HepG2 (cell line): ENCODE results near the gene TPI1. TPM values are rescaled to one million over a fixed set of nuclear protein-coding genes. Genes with fewer than 3 reads are reported as not detected.

Experiments
- EHMT2 ChIP-seq: fragments of 200-600 bp; sonication (generic); IDR thresholded peaks from 2 replicates; pipeline ENCODE4 v1.7.0; 2017; ENCODE audit warnings: antibody characterized with exemption, low read depth, low read length, borderline replicate concordance
- FOSL1 ChIP-seq: sonication (generic); formaldehyde crosslinking; IDR thresholded peaks from 2 replicates; pipeline ENCODE4 v1.9.0; 2021; ENCODE audit warnings: missing genetic modification reagents, borderline replicate concordance
- MXD4 ChIP-seq: IDR thresholded peaks from 2 replicates; pipeline ENCODE4 v1.6.1; 2016; ENCODE audit warnings: mild to moderate bottlenecking, missing biosample characterization, missing genetic modification reagents
- MXI1 ChIP-seq: IDR thresholded peaks from 3 replicates; pipeline ENCODE4 v1.6.1; 2012; ENCODE audit warnings: low read depth, low read length, inconsistent platforms, borderline replicate concordance
- NRL ChIP-seq: sonication (generic); formaldehyde crosslinking; IDR thresholded peaks from 2 replicates; pipeline ENCODE4 v1.5.0; 2020; ENCODE audit warnings: missing genetic modification reagents, mild to moderate bottlenecking, moderate library complexity, borderline replicate concordance
- PRMT3 ChIP-seq: sonication (generic); formaldehyde crosslinking; IDR thresholded peaks from 2 replicates; pipeline ENCODE4 v1.8.1; 2022; ENCODE audit warnings: low read depth, mild to moderate bottlenecking, moderate library complexity, missing genetic modification reagents, borderline replicate concordance
- REXO4 ChIP-seq: sonication (generic); formaldehyde crosslinking; IDR thresholded peaks from 2 replicates; pipeline ENCODE4 v1.8.0; 2022; ENCODE audit warnings: missing genetic modification reagents, mild to moderate bottlenecking, borderline replicate concordance
- RFX5 ChIP-seq: IDR thresholded peaks from 2 replicates; pipeline ENCODE4 v1.6.1; 2011; ENCODE audit warnings: low read depth, low read length, improper control_type of control experiment
- SETDB1 ChIP-seq: sonication (generic); formaldehyde crosslinking; IDR thresholded peaks from 2 replicates; pipeline ENCODE4 v1.5.1; 2020; ENCODE audit warnings: missing genetic modification reagents, mild to moderate bottlenecking, borderline replicate concordance
- TAF1 ChIP-seq: sonication (generic); formaldehyde crosslinking; IDR thresholded peaks from 2 replicates; pipeline ENCODE4 v1.4.0; 2020; ENCODE audit warnings: missing genetic modification reagents
- ZBTB14 ChIP-seq: sonication (generic); formaldehyde crosslinking; IDR thresholded peaks from 2 replicates; pipeline ENCODE4 v1.4.0; 2020; ENCODE audit warnings: missing genetic modification reagents
- ZNF337 ChIP-seq: sonication (generic); formaldehyde crosslinking; IDR thresholded peaks from 2 replicates; pipeline ENCODE4 v1.5.1; 2020; ENCODE audit warnings: missing genetic modification reagents, low read depth, mild to moderate bottlenecking, borderline replicate concordance
- ZNF451 ChIP-seq: sonication (generic); formaldehyde crosslinking; IDR thresholded peaks from 2 replicates; pipeline ENCODE4 v1.5.0; 2020; ENCODE audit warnings: mild to moderate bottlenecking, missing genetic modification reagents
- ZNF564 ChIP-seq: sonication (generic); formaldehyde crosslinking; IDR thresholded peaks from 2 replicates; pipeline ENCODE4 v1.8.1; 2023; ENCODE audit warnings: mild to moderate bottlenecking, missing genetic modification reagents
- ZNF576 ChIP-seq: sonication (generic); formaldehyde crosslinking; IDR thresholded peaks from 2 replicates; pipeline ENCODE4 v1.4.0; 2020; ENCODE audit warnings: mild to moderate bottlenecking, missing genetic modification reagents
- ZNF646 ChIP-seq: sonication (generic); formaldehyde crosslinking; IDR thresholded peaks from 2 replicates; pipeline ENCODE4 v1.9.0; 2021; ENCODE audit warnings: mild to moderate bottlenecking, missing genetic modification reagents
- ZNF770 ChIP-seq: sonication (generic); formaldehyde crosslinking; IDR thresholded peaks from 2 replicates; pipeline ENCODE4 v1.5.0; 2020; ENCODE audit warnings: mild to moderate bottlenecking, missing genetic modification reagents
- polyA plus RNA-seq, 8 experiments: library from polyadenylated mRNA; depleted of rRNA in 3 of 8; stranded (reverse) in 7 of 8; unstranded in 1 of 8; fragments of >200 nt; fragmentation: Illumina TruSeq in 4 of 8; extraction: Trizol in 4 of 8; gene quantifications; 2 replicates each; pipeline versions ENCODE4 v1.2.1 to v1.2.3, GENCODE V29; 2011 to 2016; ENCODE audit warnings: low read depth in 4 of 8, missing spikeins in 1 of 8, mixed read lengths in 1 of 8; ENCODE audit not compliant: insufficient read depth in 1 of 8
- total RNA-seq, 5 experiments: library from RNA; depleted of rRNA; stranded (reverse); fragments of >200 nt; fragmentation: Illumina TruSeq; extraction: Trizol; gene quantifications; 2 replicates each; pipeline ENCODE4 v1.2.3, GENCODE V29; 2016; ENCODE audit warnings: low read depth in 1 of 5

The TPI1 gene
- total and polyA plus RNA-seq, 2 of the 13 experiments (the other 11 are each of a cell fraction or from before 2014, with no cell fraction given) = 945 to 2,535 TPM

GRCh38 chr12:6872073-6873048, 5.0 kb downstream of the TPI1 start (continued):
- TF ChIP-seq PRMT3 (CRISPR knock-in tag) = no peak
- no peak for TF ChIP-seq ZNF564 (CRISPR knock-in tag)
- TF ChIP-seq RFX5 = no peak
- no peak for TF ChIP-seq EHMT2
- TF ChIP-seq ZNF337 (CRISPR knock-in tag) = 0 out of 2 replicates have a peak, but pooled peaks have one; percentile 3
- TF ChIP-seq FOSL1 = no peak
- TF ChIP-seq NRL = peak; percentile 36; the same call in 1 of the 2 replicates
- no peak for TF ChIP-seq REXO4
- TF ChIP-seq SETDB1 (CRISPR knock-in tag) = no peak
- TF ChIP-seq TAF1 (CRISPR knock-in tag) = no peak
- TF ChIP-seq ZNF576 (CRISPR knock-in tag) = no peak
- peak; percentile 53; the same call in 1 of the 2 replicates for TF ChIP-seq ZNF770
- TF ChIP-seq MXI1 = peak; percentile 94; the same call in 2 of the 3 replicates
- TF ChIP-seq ZNF646 (CRISPR knock-in tag) = no peak
- peak; percentile 91 for TF ChIP-seq MXD4 (CRISPR knock-in tag)
- no peak for TF ChIP-seq ZNF451
- TF ChIP-seq ZBTB14 (CRISPR knock-in tag) = peak; percentile 11; the same call in 1 of the 2 replicates
